ENCODE measurements around the gene MTA1.

DNA sequence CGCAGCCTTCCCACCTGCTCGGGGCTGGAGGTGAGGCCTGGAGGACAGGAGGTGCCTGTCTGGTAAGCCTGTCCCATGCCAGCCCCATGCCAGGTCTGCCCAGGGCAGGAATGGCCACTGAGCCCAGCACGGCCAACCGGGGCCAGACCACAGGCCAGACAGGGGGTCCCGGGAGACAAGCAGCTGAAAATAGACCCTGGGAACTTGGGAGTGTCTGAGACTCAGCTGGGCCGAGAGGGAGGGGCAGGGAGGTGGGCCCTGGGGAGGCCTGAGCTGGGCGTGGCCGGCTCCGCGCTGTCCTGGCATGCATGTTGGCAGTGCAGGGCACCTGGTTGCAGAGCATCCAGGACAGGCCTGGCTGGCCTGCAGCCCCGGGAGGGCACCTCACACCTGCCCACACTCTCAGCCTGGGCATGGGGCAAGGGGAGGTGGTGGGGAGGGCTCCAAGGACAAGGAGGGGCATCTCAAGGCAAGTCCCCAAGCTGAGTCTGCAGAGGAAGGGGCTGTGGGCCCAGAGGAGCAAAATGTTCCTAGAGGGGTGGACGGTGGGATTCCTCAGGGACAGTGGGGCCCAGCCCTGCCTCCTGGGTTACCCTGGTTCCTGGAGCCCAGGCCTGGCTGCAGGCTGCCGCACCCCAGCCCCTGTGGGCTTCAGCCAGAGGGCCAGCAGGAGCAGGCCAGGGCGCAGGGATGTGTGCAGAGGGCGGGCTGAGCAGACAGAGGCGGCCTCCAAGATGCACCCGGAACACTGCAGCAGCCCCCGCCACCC, 63.9 kb downstream of the MTA1 start:
- TF ChIP-seq CTCF (IDR thresholded peaks at IDR 0.05) (no peak), EP300 (IDR thresholded peaks at IDR 0.05) (no peak), POLR2A (IDR thresholded peaks at IDR 0.05) (no peak)
